Inflammatory macrophage (primary cell): ENCODE results near the gene ZFHX2.

Source experiments
- DNase-seq, 2 donors: peaks; one replicate each; pipeline ENCODE4 v3.0.0-alpha.2; 2020 to 2022

ZFHX2 gene

DNA sequence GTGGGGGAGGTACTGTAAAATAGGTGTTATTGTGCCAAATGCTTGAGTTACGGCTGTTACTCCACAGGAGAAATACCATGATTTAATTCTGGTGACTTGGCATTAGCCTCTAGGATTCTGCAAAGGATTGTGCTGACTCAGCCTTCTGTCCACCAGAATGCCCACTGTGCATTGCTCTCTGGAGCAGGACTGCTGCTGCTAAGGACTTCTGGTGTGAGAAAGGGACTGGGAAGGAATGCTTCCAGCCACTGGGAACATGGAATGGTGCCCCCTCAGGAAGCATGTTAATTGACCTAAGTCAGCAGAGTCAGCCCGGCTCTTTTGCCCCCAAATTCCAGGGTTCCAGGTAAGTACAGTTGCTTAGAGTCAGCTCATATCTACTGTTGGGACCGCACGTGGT, 32.9 kb downstream of the ZFHX2 start:
- DNase-seq, result no peak

DNA sequence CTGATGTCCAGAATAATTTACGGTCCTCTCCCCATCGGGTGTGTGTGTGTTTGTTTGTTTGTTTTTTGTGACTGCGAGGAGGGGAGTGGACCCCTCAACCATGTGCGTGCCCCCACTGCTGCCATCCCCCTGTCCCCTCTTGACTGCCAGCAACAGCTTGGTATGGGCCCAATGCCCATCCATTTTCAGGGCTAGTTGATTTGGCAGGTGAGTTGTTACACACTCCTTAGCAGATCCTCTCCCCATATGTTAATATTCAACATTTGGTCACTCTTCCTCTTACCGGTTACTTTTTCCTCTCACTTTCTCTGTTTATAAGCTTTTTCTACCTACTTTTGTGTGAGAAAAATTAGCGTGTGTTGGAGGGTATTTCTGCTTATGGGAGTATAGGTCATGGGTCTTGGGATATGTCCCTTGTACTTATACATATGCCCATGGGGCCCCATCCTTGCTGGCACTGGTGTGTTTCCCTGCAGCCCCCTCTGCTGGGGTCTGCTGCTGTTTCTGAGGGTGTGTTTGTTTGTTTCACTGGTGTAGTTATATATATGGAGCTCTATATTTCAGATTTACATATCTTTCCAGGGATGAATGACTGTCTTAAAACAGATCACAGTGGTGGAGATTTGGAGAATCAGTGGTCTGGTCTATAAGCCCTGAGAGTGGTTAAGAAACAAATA, 33.8 kb downstream of the ZFHX2 start:
- no peak for DNase-seq

DNA sequence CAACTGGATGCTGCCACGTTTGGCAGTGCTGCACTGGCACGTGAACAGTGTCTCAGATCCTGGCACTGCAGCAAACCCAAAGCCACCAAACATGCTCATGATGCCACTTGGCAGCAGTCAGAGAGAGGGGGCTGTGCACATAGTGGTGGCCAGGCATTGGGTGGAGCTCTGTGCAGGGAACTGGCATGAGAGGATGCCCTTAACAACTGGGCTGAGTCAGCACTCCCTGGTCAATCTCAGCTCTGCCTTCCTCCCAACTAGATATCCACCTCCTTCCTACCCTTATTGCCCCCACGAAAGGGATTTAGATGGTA, 37.0 kb downstream of the ZFHX2 start:
- no peak for DNase-seq

DNA sequence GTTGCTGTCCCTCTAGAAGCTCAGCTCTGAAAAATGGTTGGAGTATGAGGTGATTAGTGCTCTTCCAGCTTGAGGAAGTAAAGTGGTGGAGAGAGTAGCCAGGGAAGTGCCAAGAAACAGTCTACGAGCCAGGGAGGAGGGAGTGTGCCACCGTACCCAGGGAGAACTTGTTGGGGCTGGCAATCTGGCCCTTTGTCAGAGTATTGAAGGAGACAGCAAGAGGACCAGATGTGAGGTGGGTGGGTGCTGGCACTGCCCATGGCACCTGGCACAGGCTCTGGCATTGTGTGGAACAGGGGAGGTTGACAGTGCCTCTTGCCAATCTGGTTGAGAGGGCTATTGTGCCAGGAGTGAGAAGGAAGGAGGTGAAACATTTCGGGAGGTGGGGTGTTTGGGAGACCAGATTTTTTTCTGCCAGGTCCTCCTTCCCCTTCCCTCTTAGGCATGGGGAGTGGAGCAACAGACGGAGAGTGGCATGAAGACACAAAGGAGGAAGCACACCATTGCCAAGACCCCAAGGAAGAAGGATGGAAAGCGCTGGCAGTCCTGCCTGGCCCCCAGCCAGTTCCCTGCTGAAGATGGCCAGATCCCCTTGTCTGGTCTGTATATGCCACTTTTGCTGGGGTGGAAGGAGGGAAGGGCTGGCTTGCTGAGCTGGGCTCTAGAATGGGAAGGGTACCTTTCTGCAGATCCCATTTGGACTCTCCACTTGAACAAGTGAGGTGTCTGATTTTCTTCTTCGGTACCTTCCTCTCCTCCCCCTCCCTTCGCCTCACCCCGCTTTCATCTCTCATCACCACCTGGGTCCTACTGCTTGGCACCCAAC, 37.5 kb downstream of the ZFHX2 start:
- no peak for DNase-seq

DNA sequence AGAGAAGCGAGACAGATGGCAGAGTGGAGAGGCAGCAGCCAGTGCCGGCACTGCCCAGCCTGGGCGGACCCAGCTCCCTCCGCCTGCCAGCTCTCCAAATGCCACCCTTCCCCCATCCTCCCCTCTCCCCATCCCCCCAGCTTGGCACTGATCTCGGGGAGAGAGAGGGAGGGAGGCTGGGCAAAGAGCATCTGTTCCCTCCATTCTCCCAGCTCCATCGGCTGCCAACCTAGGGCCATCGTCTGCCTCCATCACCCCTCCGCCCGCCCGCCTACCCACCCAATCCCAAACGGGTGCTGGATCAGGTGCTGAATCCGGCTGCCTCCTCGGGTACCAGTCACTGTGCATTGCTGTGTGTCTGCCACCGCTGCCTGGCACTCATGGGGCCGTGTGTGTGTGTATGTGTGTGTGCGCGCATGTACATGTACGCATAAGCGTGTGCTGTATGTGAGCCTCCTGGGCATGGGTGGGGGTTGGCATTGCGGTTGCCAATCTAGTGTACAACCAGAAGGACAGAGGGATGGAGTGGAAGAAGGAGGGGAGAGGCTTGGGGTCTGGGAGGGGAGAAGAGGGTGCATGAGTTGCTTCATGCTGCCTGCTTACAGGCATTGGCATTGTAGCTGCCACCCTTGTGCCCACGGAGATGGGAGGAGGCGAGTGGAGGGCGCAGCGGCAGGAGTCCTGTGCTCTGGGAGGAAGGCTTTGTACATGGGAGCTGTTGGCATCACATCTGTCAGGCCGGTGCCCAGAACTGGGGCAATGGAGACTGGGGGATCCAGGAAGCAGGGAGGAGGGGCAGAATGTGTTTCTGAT, 38.4 kb downstream of the ZFHX2 start:
- DNase-seq, result no peak

DNA sequence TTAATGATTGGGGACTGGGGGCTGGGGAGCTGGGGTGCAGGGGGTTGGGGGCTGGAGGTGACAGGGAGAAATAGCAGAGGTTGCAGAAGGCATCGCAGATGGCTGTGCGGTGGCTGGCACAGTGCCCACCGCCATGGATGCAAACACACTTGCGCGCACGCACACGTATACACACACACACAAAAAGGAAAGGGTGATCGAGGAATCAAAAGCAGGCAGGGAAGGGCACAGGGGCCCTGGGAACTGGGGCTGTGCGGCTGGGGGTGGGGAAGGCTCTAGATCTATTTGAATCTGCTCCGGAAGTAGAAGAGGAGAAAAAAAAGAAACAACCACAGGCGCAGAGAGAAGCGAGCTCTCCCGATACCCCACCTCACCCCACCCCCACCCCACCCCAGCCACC, 39.4 kb downstream of the ZFHX2 start:
- no peak for DNase-seq

DNA sequence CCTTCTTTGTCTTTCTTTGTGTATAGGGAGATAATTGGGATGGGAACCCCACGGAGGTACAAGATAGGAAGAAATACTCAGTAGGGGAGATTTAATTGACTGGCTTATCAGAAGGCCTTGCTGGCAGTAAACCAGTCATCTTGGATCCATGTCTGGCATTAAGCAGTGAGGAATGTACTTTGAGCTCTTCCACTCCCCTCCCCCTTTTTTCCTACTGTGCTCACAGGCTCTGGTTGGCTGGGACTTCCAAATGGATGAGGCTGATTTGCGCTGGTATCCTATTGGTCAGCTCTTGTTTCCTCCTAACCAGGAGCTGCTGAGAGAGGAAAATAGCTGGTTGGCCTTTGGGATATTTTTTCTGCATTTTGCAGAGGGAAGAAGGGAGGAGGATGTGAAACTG, 57.3 kb downstream of the ZFHX2 start:
- DNase-seq, result no peak

DNA sequence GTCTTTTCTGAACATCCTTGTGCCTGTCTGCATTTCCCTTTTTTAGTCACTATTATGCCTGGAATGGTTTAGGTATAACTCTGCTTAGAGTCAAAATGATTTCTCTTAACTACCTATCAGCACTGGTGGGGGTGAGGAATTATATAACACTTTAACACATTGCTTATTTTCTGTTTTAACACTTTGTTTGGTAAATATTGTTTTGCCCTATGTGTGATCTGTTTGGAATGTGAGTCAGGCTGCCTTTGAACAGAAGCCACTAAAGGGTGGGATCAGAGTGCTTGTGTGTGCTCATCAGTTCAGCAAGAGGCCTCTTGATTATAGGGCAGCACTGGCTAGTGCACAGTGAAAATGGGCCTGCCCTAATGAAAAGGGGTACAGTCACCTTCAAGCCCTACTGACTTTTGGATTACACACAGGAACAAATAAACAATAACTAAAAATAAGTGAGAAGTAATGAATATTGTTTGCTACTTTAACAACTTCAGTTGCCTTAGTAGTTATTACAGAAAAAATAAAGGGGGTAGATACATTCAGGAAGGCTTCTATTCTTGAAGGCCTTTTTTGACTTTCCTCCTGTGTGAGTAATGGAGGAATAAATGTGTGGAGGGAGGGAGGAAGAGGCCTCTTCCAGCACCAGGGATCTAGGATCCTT, 58.8 kb downstream of the ZFHX2 start:
- DNase-seq, result no peak

DNA sequence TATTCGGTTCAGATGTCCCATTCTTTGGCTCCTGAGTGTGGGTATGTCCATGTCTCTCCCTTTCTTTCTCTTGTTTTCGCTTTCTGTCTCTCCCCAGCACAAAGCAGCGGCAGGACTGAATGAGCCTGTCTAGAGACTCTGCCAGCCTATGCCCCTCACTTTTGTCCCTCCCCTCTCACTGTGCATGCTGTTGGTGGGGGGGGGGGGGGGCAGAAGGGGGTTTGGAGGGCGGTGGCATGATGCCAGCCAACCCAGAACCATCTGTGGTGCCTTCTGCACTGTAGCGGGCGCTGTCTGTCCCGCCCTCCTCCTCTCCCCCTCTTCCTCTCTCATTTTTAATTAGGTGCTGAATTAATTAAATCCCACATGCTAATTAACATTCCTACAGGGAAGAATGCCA, 64.3 kb downstream of the ZFHX2 start:
- DNase-seq, result no peak

DNA sequence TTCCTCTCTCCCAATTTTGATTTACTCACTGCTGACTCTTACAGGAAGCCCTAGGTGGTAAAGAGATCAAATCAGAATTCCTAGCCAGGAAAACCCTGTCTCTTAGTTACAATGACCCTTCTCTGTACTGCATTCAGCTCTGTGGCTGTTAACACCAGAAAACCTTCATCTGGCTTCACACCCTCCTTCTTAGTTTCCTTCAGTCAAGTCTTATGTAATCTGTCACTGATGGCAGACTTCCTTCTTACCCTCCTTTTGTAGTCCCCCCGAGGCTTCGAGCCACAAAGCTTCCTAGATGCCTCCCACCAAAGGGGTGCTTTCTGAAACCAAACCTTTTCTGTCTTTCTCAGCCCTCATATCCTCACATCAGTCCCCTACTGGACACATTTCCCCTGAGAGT, 65.5 kb downstream of the ZFHX2 start:
- DNase-seq, result no peak

DNA sequence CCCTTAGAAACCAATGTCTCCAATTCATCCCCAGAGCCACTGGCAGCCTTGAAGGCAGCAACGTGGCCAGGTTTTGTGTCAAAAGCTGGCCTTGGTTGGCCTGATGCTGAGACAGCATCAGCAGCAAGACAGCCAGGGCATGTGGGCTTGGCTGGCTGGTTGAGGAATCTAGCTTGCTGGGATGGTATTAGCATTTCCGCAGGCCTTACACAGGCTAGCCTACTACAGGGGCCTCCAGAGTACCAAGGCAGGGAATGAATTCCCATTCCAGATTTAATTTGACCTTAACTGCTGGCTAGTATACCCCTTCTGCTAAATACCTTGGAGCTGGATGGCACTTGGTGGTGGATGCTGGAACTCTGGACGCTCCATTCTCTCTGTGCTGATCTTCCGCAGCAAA, 66.2 kb downstream of the ZFHX2 start:
- no peak for DNase-seq

DNA sequence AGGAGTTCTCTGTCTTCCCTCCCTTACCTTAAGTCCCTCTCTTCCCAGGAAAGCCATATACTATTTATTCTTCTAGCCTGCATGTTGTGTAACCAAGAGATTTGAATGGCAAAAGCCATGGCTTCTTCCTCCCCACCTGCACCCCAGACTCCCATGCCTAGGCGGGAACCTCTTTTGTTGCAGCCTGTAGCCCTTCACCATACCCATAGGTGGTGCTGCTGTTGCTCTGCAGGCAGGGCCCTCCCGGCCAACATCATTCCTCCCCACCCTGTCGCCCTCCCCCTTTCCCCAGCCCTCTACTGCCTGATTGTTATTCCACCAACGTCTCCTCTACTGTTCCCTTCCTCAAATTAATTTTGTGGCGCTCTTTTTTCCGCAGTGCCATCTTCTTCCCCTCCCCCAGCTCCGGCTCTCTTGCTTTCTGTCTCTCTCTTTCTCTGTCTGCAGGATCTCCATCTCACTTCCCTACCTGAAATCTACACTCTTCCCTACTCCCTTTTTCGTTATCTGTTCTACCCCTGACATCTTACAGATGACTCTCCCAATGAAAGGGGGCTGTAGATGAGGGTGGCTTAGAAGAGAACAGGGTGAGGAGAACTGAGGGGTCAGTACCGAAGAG, 68.2 kb downstream of the ZFHX2 start:
- no peak for DNase-seq

DNA sequence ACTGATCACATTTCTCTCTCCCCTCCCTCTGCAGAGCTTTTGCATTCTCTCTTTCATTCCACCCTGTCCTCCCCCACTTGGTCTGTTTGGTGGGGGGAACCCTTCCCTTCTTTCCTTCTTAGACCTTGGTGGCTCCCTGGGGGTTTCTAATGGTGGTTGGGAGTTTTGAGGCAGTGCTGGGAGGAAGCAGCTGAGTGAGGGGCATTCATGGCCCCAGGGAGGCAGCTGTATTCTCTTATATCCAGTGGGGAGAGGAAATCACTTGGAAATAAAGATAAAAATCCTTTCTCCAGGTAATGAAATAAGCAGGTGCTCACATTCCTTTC, 68.8 kb downstream of the ZFHX2 start:
- DNase-seq, result no peak

DNA sequence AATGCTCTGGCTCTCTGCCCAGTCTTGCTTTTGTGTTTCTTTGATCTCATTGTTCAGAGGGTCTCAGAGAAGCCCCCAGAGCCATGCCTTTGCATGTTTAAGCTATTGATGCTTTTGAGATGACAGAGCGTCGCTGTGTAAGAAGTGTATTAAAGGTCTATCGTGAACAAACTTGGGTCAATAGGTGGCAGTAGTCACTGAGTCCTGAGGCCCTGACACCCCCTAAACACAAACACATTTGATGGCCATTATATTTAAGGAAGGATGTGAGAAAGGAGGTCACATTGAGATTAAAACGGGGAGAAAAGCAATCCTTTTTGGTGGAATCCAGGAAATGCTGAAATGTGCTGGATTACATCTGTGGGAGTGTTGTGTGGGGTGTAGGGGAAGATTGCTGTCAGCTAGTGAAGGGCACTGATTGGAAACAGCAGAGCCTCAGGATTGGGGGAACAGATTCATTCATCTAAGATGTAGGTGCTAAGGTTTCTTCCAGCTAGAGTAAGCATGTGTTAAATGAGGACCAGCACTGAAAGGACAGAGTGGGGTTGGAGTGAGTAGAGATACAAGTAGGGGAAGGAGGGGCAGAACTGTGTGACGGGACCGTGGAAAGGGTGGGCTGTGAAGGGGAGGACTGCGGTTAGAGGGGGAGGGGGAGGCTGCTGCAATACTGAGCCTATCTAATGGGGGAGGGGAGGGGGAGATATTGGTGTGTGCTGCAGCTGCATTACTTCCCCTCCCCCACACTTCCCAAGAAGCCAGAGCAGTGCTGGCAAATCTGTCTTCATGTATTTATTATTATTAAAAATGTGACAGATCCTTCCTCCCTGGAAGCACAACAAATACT, 69.4 kb downstream of the ZFHX2 start:
- no peak for DNase-seq

DNA sequence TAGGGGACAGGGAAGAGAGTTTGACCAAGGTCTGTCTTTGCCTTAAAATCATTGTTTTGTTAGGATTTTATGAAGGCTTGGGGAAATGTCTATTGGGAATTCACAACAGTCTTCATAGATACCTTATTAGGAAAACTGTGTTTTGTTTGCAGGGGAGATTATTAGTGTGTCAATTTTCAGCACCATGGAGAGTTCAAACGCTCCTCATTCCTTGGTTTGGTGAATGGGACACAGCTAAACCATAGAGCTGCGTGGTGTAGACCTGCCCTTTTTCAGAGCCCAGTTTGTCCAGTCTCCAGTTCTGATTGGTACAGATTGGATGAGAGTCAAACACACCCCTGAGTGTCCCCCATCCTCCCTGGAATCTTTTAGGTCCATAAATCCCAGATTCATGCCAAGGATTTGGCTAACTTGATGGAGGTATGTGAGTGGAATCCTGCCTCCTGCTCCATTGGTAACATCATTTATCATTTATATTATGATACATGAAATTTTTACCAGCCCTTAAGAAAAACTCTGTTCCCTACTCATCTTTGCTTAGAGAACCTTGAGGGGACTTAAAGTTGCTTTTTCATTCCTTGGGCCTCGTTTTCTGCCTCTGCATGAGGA, 70.1 kb downstream of the ZFHX2 start:
- DNase-seq, result no peak

DNA sequence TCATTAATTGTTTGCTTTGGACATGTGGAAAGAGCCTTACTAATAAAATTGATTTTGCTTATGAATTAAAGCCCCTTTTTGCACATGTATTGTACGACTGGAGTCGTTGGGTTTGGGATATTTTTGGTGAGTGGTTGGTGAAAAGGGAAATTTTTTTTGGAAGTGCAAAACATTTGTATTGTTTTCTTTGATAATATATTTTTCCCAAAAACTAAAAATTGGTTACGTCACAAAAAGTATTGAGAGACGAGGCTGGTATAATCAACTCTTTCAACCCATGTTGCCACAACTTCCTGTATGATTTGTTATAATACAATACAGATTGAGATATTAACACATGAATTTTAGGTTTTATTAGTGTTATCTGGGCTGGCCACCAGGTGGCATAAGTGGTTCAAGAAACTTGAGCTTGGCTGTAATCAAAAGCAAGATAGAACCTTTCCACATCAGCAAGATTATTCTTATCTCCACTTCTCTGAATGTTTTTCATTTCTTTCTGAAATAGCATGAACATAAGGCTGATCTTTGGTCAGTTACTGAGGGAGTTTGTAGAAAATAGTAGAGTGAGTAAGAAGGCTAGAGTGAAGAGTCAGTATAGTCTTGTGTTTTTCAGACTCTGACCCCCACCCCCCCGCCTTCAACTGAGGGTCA, 73.3 kb downstream of the ZFHX2 start:
- peak; percentile 69 to 82 for DNase-seq

DNA sequence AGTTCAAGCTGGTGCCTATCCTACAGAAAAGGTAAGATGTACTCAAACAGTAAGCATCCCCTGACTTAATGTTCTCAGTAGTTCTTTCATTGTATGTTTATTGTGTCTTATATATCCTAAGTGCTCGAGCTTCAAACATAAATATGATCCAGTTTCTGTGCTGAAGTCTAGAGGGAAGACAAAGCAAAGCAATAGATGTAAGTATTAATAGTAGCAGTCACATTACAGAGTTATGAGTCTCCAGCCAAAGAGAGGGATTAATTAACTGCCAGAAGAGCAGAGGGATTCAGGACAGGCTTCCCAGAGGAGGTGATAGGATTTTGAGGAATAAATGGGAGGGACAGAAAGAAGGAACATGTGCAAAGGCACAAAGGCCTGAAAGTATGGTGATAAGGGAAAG, 80.6 kb downstream of the ZFHX2 start:
- no peak for DNase-seq
